DMS114 treated with DMSO at 0.1 percent for 48 hours (cell line): ENCODE data around the gene ZDHHC20.
"Not testable (repeated sequence)": the region's sequence is repeated elsewhere in the genome, so short reads cannot be mapped to it uniquely, and the experiment has no call there.

Experiments
- DNase-seq: peaks from one replicate; lab custom pipeline; 2025; ENCODE audit not compliant: unreplicated experiment; lab: John Stamatoyannopoulos, UW

Gene ZDHHC20

GRCh38 chr13:21436582-21436981 is 22.5 kb downstream of the ZDHHC20 start:
- no peak for DNase-seq

DNA sequence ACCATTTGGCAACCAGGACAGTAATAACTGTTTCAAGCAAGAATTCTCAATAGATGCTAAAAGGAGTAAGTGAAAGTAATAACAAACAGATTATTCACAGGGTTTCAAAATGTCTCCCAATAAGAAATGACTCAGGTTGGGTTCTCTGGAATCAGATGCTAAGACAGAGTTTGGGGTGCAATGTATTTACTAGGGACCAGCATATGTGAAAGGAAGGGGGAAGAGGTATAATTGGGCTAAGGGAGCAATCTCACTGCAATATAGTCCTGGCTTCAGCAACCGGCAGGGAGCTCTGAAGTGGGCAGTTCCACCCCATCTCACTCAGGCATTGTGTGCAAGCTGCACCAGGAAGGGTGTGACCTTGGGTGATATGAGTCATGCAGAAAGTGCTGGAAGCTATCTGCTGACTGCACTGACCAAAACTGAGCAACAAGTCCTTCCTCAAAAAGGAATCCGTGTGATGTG is 23.4 kb downstream of the ZDHHC20 start:
- no peak for DNase-seq

DNA sequence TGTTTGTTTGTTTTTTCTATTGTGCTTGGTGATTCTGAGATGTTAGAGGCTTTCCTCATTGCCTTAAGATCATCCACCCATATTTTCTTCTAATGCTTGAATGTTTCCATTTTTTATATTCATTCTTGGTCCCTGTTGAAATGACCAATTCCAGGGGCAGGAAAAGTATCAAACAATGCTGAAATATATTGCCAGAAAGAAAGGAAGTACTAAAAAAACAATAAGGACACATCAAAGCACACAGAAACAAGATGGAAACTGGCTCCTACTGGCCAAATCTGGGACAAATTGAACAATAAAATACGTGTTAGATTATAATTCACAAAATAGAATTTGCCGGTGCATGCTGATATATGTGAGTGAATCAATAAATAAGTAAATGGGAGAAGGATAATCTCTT is 23.9 kb downstream of the ZDHHC20 start:
- DNase-seq, result no peak

GRCh38 chr13:21434588-21434987 is 24.5 kb downstream of the ZDHHC20 start:
- no peak for DNase-seq

DNA sequence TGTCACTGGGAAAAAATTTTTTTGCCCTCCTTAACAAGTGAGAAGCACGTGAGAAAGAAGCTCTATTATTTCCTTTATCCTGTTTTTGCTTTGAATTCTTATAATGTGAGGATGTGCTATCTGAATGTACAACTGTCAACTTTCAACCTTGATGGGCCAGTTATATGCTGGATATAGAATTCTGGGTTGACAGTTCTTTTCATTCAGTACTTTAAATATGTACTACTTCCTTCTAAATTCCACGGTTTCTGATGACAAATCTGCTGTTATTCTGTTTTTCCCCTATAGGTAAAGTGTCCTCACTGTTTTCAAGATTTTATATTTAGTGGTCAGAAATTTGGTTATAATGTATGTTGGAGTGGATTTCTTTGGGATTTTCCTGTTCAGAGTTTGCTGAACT is 29.9 kb downstream of the ZDHHC20 start:
- no peak for DNase-seq

DNA sequence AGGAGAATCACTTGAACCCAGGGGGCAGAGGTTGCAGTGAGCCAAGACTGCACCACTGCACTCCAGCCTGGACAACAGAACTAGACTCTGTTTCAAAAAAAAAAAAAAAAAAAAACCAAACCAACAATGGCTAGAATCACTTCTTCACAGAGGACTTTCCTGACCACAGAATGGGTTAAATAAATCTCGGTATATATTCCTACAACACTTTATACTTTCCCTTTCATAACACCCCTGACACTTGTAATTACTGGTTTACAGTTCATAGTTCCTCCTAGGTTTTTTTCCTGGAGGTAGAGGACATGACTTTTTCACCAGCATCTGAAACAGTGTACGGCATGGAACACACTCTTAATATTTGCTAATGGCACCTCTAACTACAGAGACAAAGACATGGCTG is 31.4 kb downstream of the ZDHHC20 start:
- DNase-seq, result no peak

GRCh38 chr13:21426238-21426637 is 32.9 kb downstream of the ZDHHC20 start:
- DNase-seq, result no peak

- no peak for DNase-seq
These were observed 38.4 kb downstream of the ZDHHC20 start for GRCh38 chr13:21420706-21421105.

DNA sequence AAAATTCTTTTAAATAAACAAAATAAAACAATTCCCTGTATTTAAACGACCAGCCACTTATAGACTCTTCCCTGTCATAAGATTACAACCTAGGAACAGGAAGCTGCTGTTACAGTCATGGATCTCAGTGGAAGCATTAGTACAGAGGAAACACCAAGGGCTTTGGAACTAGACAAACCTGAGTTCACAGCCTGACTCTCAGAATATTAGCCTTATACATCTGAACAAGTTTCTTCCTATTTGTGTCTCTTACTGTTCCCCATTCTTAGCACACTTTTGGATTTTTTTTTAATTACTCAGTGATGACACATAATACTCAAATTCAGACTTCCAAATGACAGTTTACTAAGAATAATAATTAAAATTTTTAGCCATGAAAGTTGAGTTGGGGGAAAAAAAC is 46.1 kb downstream of the ZDHHC20 start:
- DNase-seq, result no peak

- not testable (repeated sequence) for DNase-seq
These were observed 48.6 kb downstream of the ZDHHC20 start for GRCh38 chr13:21410453-21410852.

GRCh38 chr13:21405309-21405708 is 53.8 kb downstream of the ZDHHC20 start:
- no peak for DNase-seq

DNA sequence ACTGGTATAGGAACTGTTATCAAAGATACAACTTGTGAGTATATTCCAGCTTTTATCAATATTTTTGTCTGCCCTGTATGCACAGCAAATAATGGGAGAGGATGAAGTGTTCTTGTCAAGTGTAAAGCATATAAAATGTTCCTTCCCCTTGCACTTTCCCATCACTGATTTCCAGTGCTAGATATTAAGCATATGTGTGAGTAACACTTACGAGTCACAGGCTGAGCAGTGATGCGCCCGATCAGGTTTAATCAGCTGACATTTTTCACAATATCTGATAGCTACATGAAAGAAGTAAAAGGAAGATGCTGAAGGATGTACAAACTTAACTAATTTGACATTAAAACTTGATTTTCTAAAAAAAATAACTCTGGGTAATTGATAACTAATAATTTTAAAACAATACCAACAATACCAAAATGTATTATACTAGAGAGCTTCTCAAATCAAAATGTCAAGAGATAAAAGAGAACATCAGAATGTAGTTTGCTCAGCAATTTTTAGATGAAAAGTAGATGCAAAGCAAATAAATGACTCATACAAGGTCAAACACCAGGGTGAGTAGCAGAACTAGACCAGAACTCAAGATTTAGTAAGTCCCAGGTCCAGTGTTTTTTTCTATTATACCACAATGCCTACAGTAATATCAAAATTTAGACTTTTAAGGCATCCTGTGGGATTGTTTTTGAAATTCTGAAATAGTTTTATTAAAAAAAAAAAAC is 56.4 kb downstream of the ZDHHC20 start:
- DNase-seq, result no peak

GRCh38 chr13:21399741-21400140 is 59.4 kb downstream of the ZDHHC20 start:
- no peak for DNase-seq

GRCh38 chr13:21395953-21396352 is 63.1 kb downstream of the ZDHHC20 start:
- DNase-seq, result no peak

DNA sequence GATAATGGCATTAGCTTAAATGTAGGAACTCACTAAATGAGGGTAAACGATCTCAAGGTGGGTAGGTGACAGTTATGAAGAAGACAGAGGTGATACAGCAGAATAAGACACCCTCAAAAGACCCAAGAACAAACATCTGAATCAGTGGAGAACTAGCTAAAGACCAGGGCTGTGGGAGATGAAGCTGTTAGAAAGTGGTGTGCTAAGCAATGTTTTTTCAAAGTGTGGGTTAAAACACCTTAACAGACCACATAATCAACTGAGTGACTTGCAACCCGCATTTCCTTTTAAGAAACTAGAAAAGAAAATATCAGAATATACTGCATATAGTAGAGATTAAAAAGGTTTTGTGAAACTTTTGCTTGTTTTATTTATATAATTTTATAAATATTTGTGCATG is 70.0 kb downstream of the ZDHHC20 start:
- no peak for DNase-seq

GRCh38 chr13:21385710-21386109 is 73.4 kb downstream of the ZDHHC20 start:
- DNase-seq, result no peak

- DNase-seq, result no peak
These were observed 76.0 kb downstream of the ZDHHC20 start for GRCh38 chr13:21383090-21383489.

GRCh38 chr13:21376998-21377985 is 81.8 kb downstream of the ZDHHC20 start:
- not testable (repeated sequence) for DNase-seq

DNA sequence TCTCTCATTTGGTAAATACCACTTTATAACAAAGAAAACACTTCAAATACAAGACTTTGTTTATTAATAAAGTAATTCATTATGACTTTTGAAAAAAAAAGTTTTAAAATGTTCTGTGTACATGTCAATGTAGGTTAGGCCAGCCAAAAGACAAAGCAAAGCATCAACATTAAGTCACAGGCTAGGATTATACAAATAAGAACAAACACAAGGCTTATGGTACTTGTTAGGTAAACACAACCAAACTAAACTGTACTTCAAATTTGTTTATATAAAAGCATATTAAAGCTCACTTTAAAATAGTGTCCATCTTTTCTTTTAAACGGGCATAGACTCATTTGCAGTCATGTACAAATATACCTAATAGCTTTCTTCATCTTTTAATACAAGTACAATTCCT is 86.6 kb downstream of the ZDHHC20 start:
- no peak for DNase-seq

- no peak for DNase-seq
These were observed 88.1 kb downstream of the ZDHHC20 start for GRCh38 chr13:21371011-21371410.

DNA sequence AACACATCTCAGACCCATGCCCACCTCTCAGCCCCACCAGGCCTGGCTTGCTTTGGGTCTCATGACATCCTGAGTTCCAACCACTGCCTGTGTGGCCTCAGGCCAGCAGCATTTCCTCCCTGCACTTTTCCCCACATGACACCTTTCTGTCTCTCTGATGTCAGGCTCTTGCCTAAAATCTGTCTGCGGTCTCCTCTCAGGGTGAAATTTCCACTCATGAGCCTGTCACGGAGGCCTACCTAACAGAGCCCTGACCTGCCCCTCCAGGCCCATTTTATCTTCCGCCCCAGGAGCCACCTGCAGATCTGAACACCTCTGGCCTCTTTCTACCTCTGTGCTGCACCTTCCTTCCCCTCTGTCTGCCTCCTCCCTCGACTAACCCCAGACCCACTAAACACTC is 93.5 kb downstream of the ZDHHC20 start:
- no peak for DNase-seq

DNA sequence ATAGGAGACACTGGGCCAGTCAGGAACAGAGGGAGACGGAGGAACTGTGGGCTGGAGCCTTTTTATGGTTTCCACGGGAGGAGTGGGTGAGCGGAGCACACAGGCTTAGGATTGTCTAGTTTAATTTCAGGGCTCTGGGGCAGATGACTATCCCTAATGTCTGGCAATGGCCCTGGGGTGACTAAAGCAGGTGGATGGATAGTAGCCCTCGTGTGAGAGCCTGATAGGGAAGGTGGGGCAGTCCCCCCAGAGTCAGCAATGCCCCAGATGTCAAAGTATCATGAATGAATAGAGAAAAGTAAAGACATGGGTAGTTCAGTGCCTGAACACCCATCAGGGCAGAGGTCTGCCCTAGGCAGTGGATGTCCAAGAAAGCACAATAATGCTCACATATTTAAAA is 94.2 kb downstream of the ZDHHC20 start:
- DNase-seq, result no peak
